Bronchial epithelial cell (primary cell): ENCODE data around the gene EGR2. TPM values are rescaled to one million over a fixed set of nuclear protein-coding genes. Genes with fewer than 3 reads are reported as not detected.

Experiments used
- DNase-seq: peaks from one replicate; pipeline ENCODE4 v3.0.0-alpha.2; 2010; ENCODE audit warnings: low read depth
- FAIRE-seq: peaks from 2 replicates; lab custom pipeline; 2011; peaks lifted over from hg19 to GRCh38; lab: Jason Lieb, UNC
- H3K27me3 ChIP-seq: 2 replicates; pipeline ENCODE4 v1.5.1; 2011; ENCODE audit warnings: low read length; ENCODE audit not compliant: control insufficient read depth, insufficient read depth
- H3K36me3 ChIP-seq: 2 replicates; pipeline ENCODE4 v1.5.1; 2011; ENCODE audit warnings: low read length; ENCODE audit not compliant: control insufficient read depth, insufficient read depth
- H3K4me3 ChIP-seq: 2 replicates; pipeline ENCODE4 v1.5.1; 2011; ENCODE audit warnings: mild to moderate bottlenecking, low read depth, low read length, control low read depth
- total RNA-seq: library from RNA; depleted of rRNA; stranded (reverse); fragments of >200 nt; gene quantifications from 2 replicates; pipeline ENCODE4 v1.2.1, GENCODE V29; 2014
- TF ChIP-seq, protein P1 (sequence below): IDR thresholded peaks from 2 replicates; pipeline ENCODE4 v1.5.1; 2011; ENCODE audit warnings: mild to moderate bottlenecking, moderate library complexity, low read length, control low read depth, inconsistent platforms; ENCODE audit not compliant: insufficient read depth, severe bottlenecking

The EGR2 gene
- 0.13 and 0.26 TPM in 2 replicates for total RNA-seq

DNA sequence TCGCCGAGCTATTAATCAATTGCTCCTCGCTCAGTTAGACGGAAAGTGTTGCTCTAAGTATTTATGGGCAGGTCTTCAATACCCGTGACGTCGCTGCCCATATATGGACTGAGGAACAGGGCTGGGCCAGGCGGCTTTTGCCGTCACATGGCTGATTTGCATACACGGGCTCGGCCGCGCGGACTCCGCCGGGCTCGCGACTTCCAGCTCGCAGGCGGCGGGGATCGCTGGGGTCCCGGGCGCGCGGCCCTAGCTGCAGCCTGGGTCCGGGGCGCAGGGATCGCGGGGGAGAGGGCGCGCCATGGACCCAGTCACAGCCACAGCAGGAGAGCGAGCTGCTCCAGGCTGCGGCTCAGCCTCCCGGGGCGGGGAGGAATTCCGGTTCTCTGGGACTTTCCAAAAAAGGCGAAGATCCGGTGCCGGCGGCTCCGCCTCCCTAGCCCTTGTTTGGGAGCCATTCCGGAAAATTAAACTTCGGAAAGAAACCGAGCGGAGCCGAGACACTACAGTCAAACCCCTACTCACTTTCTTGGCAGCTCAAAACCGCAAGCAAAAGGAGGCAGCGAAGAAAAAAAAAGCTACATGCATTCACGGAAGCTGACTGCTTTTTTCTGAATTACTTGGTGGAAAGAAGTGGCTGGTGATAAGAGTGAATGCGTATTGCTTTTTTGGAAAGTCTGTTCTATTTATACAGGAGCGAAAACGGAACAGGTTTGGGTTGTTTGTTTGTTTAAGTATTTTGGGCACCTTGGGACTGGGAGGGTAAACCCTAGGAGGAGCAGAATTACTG lies at the start of gene EGR2:
EGR2 (minus strand) TSS at position 36 of the 790 bp plus-strand sequence. CDS start 337 bp downstream, outside the sequence.
- TF ChIP-seq, protein P1, sequence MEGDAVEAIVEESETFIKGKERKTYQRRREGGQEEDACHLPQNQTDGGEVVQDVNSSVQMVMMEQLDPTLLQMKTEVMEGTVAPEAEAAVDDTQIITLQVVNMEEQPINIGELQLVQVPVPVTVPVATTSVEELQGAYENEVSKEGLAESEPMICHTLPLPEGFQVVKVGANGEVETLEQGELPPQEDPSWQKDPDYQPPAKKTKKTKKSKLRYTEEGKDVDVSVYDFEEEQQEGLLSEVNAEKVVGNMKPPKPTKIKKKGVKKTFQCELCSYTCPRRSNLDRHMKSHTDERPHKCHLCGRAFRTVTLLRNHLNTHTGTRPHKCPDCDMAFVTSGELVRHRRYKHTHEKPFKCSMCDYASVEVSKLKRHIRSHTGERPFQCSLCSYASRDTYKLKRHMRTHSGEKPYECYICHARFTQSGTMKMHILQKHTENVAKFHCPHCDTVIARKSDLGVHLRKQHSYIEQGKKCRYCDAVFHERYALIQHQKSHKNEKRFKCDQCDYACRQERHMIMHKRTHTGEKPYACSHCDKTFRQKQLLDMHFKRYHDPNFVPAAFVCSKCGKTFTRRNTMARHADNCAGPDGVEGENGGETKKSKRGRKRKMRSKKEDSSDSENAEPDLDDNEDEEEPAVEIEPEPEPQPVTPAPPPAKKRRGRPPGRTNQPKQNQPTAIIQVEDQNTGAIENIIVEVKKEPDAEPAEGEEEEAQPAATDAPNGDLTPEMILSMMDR: no peak
- FAIRE-seq (no peak), DNase-seq (peak; percentile 86)
- peak within 1 kb of the TSS; percentile 51 for H3K4me3 ChIP-seq
- H3K27me3 ChIP-seq: peaks cover 18% of the 10 kb centered on the region
- no peaks in the 10 kb centered on the region for H3K36me3 ChIP-seq

DNA sequence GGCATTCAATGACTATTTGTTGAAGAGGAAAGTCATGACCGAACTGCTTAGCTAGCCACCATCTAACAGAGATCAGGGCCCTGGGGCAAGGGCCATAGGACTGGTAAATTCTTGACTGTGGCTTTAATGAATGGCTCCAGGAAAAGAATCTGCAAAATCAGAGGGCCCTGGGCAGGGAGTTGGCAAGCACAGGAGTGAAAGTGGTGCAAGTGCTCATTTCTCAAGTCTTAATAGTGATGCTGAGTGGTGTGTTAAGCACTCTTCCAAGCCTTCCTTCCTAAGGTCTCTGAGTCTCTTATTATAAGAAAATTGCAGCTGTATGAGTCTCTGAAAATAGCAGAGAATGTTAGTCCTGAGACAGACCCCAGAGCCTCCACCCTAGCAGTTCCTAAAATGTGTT lies 46.3 kb upstream of the EGR2 start:
- FAIRE-seq (no peak), DNase-seq (no peak)
- Histone ChIP-seq H3K36me3 (no peaks in the 10 kb centered on the region), H3K27me3 (no peaks in the 10 kb centered on the region), H3K4me3 (no peak overlapping the region)
- TF ChIP-seq, protein P1: no peak

DNA sequence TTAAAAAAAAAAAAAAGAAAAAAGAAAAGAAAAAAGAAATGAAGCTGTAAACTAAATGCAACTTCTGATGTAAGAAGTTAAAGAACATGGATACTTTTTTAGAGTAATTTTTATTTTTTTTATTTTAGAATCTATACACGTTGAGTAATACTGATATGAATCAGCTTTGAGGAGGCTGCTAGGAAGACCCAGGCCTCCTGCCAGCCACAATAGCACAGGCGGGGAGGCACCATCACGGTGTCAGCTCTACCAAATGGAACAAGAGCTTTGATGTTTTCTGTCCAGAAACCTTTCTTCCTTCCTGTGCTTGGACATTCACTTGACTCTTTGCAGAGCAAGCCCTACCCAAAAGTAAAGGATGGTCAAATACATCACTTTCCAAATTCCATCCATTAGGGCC lies 45.3 kb upstream of the EGR2 start:
- Histone ChIP-seq H3K36me3 (no peaks in the 10 kb centered on the region), H3K4me3 (no peak overlapping the region), H3K27me3 (no peaks in the 10 kb centered on the region)
- FAIRE-seq (no peak), DNase-seq (no peak)
- TF ChIP-seq, protein P1: no peak

DNA sequence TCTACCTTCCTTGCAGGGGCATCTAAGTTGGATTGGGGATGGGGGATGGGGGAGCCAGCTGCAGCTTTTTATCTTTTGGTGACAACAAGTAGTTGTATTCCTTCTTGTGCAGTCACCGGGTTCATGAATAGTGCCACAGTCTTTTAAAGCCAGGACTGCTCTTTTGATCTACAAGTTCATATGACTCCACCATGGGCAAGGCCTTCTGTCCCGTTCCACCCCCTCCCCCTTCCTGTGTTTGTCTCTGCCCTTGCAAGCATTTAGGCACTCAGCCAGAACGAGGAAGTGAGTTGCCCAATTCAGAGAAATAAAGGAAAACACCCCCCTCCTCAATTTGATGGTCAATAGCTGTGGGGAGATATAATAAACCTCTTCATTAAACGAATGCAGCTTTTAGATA lies 44.8 kb upstream of the EGR2 start:
- Histone ChIP-seq H3K27me3 (no peaks in the 10 kb centered on the region), H3K4me3 (no peak overlapping the region), H3K36me3 (no peaks in the 10 kb centered on the region)
- TF ChIP-seq, protein P1: no peak
- FAIRE-seq: no peak
- no peak for DNase-seq

DNA sequence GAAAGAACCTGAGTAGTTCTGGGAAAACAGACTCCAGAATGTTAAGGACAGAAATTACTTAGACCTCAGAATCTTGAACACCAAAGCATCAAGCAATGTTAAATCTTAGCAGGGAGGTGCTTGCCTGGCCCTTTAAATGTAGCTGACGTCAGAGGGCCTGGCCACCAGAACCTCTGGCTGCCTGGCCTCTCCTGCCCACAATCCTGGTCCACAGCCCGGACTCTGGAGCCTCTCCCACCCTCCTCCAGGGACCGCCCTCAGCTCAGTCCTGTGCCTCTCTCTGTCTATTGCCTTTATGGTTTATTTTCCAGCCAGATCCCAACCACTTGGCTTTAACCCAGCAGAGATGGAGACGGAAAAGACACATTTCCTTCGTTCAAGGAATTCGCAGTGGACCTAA lies 42.2 kb upstream of the EGR2 start:
- Histone ChIP-seq H3K4me3 (no peak overlapping the region), H3K27me3 (no peaks in the 10 kb centered on the region), H3K36me3 (no peaks in the 10 kb centered on the region)
- TF ChIP-seq, protein P1: no peak
- FAIRE-seq (no peak), DNase-seq (no peak)
